ENCODE data around the gene HAAO.
"Not testable (repeated sequence)": the region's sequence is repeated elsewhere in the genome, so short reads cannot be mapped to it uniquely, and the experiment has no call there.

HAAO gene

DNA sequence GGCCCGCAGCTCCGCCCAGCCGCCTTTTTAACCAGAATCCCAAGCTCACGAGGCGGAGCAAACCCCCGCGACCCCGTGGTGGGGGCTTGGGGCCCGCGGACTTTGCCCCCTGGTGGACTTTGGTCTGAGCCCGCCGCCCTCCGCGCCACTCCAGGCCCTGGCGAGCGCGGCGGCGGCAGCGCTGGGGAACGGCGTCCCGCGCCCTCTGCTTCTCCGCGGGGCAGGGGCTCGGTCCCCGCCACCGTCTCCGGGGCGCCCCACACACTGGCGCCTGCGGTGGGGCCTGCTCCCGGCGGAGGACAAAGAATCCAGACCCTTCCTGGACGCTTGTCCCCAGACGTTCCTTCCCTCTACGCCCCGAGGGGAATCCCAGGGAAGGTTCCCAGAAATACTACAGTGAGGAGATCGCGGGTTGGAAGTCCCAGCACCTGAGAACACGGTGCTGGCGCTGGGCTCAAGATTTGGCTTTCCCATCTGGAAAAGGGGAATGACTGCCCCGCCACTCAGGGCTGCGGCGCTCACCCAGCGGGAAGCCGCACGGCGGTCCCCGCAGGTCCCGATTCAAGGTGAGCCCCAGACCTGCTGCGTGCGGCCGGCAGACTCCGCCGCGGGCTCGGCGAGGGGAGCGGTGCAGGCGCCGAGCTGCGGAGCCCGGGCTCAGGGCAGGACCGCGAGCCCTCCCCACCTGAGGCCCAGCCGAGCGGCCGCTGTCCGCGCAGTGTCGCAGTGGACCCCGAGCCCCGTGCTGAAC lies at the start of gene HAAO:
TSS of gene HAAO (minus strand) at position 1 of the 751 bp plus-strand sequence. CDS start 47 bp downstream, outside the sequence.
- DNase-seq (ENCODE audit: low spot score) = no peak

GRCh38 chr2:42841344-42841743 lies 49.0 kb upstream of the HAAO start:
- DNase-seq (ENCODE audit: low spot score) = no peak

DNA sequence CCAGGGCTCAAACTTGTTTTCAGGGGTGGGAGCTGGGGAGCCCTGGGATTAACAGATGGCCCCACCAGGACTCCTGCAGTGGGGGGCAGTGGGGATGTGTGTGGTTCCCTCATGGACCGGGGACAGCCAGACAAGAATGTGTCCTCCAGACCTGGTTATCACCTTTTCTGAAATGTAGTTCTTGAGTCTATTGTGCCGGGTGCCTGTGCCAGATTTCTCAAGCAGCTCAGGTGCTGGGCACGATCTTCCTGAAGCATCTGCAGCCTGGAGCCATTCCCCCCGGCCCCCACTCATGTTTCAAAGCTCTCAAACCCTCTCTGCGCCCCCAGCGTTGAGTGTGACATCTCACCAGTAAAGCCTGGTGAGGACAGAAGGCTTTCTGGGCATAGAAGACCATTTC lies 48.4 kb upstream of the HAAO start:
- no peak for DNase-seq (ENCODE audit: low spot score)

- no peak for DNase-seq (ENCODE audit: low spot score)
Observed at GRCh38 chr2:42839809-42840501, 47.6 kb upstream of the HAAO start.

DNA sequence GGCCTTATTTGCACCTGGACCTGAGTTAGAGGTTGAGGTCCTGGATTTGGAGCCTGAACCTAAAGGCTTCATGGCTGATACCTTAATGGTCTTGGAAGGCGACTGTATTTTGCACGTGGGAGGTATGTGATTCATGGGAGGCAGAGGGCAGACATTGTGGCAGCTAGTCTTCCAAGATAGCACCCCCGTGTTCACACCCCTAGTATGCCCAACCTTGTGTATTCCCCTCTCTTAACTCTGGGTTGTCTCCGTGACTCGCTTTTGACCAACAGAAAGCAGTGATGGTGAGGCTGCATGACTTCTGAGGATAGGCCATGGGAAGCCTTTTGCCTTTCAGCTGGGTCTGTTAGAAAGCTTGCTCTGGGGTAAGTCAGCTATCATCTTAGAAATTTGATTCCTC lies 45.8 kb upstream of the HAAO start:
- DNase-seq (ENCODE audit: low spot score) = no peak

DNA sequence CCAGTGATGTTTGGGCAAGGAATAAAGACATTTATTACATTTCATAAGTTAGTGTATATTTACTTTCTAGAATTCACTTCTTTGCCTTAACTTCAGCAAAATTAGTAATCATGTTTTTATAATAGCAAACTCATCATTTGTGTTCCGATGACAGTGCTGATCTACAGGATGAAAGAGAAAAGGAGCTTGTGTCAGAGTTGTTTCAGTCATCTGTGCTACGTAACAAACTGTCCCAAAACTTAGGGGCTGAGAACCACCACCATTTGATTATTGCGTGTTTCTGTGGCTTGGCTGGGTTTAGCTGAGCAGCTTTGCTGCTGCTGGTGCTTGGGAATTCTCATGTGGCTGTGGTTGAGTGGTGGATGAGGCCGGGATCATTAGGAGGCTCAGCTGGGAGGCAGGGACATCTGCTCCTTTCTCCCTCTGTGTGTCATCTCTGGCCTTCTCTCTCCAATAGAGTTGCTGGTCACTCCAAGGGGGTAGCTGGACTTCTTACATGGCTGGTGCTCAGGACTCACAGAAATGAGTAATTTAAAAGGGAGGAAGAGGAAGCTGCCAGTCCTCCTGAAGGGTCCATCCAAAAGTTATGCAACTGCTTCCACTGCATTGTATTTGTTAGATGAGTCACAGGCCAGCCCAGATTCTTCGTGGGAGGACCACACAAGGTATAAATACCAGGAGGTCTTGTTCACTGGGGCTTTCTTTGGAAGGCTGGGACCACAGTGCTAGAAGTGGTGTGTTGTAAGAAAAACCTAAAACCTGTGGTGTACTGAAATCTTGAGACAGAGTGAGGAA lies 43.4 kb upstream of the HAAO start:
- DNase-seq (ENCODE audit: low spot score) = no peak

DNA sequence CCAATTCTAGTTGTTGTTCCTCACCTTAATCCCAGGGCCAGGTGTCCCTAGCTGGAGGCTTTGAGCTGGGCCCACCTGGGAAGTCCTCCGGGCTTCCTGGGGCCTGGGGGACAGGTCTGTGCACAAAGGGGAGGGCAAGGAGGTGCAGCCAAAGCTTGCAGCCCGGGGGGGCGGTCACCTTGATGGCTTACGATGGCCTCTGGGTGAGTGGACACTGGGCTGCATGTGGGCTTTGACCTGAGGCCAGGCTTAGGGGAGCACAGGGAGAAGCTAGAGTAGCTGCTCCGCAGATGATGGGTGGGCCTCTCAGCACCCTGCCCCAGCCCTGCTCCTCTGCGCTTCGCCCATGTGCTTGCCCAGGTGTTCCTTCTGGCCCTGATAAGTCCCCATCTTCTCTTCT lies 41.8 kb upstream of the HAAO start:
- DNase-seq (ENCODE audit: low spot score) = no peak

DNA sequence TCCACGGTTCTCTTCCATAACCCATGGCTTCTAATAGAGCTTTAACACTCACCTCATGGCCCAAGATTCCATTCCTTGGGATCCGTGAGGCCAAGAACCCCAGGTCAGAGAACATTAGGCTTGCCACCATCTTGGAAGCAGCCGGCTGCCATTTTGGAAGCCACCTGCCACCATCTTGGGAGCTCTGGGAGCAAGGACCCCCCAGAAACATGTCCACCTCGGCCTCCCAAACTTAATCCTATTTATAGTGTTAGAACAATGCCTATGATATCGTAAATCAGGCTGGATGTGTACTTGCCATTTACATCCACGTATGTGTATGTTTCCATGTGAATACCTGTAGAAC lies 39.9 kb upstream of the HAAO start:
- DNase-seq (ENCODE audit: low spot score) = no peak

DNA sequence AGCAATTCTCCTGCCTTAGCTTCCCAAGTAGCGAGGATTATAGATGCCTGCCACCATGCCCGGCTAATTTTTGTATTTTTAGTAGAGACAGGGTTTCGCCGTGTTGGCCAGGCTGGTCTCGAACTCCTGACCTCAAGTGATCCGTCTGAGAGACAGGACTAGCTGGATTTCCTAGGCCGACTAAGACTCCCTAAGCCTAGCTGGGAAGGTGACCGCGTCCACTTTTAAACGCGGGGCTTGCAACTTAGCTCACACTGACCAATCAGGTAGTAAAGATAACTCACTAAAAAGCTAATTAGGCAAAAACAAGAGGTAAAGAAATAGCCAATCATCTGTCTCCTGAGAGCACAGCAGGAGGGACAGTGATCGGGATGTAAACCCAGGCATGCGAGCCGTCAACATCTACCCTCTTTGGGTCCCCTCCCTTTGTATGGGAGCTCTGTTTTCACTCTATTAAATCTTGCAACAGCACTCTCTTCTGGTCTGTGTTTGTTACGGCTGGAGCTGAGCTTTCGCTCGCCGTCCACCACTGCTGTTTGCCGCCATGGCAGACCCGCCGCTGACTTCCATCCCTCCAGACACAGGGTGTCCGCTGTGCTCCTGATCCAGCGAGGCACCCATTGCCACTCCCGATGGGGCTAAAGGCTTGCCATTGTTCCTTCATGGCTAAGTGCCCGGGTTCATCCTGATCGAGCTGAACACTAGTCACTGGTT lies 39.3 kb upstream of the HAAO start:
- DNase-seq (ENCODE audit: low spot score) = not testable (repeated sequence)

DNA sequence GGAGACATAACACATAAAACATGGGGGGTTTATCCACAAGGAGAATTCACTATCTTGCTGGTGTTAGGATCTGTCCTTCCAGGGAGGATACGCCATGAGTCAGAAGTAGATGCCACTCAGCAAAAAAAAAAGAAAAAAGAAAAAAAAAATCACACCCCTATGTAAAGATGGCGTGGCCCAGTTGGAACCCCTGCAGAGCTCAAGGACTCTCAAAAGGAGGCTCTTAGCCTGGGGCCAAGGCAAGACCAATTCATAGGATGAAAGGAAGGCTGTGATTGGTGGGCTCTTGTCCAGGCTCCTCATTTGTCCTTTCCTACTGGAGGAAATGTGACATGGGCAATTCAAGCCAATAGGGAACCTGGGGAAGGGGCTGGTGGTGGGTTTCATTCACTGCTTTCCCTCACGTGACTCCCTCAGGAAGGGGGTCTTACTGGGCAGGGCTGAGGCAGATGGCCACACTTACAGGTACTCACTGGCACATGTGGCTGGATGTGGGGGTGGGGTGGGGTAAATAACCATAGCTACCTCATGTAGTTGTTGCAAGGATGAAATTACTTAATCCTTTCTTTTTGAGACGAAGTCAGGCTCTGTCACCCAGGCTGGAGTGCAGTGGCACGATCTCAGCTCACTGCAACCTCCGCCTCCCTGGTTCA lies 38.7 kb upstream of the HAAO start:
- no peak for DNase-seq (ENCODE audit: low spot score)

DNA sequence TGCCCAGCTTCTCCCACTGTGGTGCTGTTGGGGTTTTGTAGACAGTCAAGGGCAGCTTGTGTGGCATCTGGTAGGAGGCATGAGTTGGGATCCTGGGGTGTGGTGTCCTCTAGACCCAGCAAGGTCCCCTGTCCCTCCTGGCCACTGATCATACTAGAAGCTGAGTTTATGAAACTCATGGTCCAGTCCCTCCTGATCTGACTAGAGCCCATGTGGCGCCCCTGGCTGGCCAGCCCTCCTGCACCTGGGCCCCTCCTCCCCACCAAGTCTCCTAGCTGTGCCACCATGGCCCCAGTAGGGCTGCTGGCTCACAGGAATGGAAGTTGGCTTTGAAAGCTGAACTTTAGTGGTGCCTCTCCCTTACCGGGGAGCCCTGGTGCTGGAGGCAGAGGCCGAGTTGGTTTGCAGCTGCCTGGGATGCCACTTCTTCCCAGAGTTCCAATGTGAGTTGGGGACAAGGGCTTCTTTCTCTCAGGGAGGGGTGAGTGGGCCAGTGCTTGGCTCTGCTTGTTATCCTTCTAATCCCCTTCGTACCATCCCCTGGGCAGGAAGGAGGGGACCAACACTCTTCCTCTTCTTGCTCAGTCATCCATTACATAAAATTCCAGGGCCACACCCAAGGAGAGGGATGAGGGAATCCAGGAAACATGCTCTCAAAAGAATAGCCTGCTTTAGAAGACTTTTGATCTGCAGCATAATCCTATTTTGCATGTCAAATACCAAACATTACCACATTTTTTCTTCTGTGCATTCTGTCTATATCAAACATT lies 37.5 kb upstream of the HAAO start:
- DNase-seq (ENCODE audit: low spot score) = no peak

- DNase-seq (ENCODE audit: low spot score) = peak; percentile 73
Observed at GRCh38 chr2:42828487-42829425, 36.4 kb upstream of the HAAO start.

GRCh38 chr2:42827647-42828486 lies 35.5 kb upstream of the HAAO start:
- DNase-seq (ENCODE audit: low spot score) = peak; percentile 77

- no peak for DNase-seq (ENCODE audit: low spot score)
Observed at GRCh38 chr2:42826231-42826630, 33.8 kb upstream of the HAAO start.

DNA sequence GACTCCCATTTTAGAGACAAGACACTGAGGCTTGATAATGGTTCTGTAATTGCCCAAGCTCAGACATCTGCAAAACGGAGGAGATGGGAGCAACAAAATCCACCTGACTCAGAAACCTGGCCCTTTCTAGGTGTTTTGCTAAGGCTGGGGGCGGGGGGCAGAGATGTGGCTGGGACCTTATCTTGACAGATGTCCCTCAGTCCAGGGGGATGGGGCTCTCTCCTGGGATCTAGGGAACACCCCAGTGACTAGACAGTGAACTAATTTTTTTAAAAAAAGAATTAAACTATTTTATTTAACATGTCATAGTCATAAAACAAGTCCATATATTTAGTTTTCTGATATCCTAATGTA lies 32.0 kb upstream of the HAAO start:
- no peak for DNase-seq (ENCODE audit: low spot score)

GRCh38 chr2:42823744-42824453 lies 31.5 kb upstream of the HAAO start:
- DNase-seq (ENCODE audit: low spot score) = no peak

- no peak for DNase-seq (ENCODE audit: low spot score)
Observed at GRCh38 chr2:42819160-42819559, 26.8 kb upstream of the HAAO start.

DNA sequence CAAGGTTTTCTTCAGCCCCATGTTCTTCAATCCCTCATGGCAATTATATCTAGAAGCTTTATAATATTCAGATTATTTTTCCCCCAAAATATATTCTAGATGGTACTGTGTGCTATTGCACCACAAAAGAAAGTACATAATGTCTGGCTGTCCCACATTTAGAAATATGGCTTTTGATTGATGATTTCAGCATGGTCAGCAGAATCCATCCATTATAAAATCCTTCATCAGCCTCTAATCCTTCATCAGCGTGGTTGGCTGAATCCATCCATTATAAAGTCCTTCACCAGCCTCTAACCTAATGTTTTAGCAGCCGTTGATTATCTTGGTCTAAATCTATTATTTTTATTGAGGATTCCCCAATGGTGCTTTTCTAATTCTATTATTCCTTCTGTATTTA lies 23.3 kb upstream of the HAAO start:
- no peak for DNase-seq (ENCODE audit: low spot score)
